Mesendoderm (in vitro differentiated cells): ENCODE results near the gene CRB2.

Source experiments
- DNase-seq: peaks from one replicate; pipeline ENCODE4 v3.0.0; 2013
- H2AK5ac ChIP-seq: 2 replicates; pipeline ENCODE4 v1.6.1; 2013; ENCODE audit warnings: low read length, inconsistent platforms
- H2BK120ac ChIP-seq: 2 replicates; pipeline ENCODE4 v1.6.1; 2013; ENCODE audit warnings: low read depth, mild to moderate bottlenecking, low read length, moderate library complexity, mixed read lengths
- H2BK15ac ChIP-seq: replicated peaks from 2 replicates; pipeline ENCODE4 v1.6.1; 2013; ENCODE audit warnings: low read depth, mild to moderate bottlenecking, moderate library complexity
- H2BK5ac ChIP-seq: 2 replicates; pipeline ENCODE4 v1.6.1; 2013; ENCODE audit warnings: low read length, inconsistent platforms
- H3K18ac ChIP-seq: 2 replicates; pipeline ENCODE4 v1.6.1; 2013; ENCODE audit warnings: mild to moderate bottlenecking, low read length, mixed read lengths
- H3K23ac ChIP-seq: one replicate; pipeline ENCODE4 v1.6.1; 2013; ENCODE audit warnings: low read length
- H3K27ac ChIP-seq: 2 replicates; pipeline ENCODE4 v1.5.1; 2013; ENCODE audit warnings: low read depth, mild to moderate bottlenecking, inconsistent platforms, low read length, moderate library complexity
- H3K27me3 ChIP-seq: 2 replicates; pipeline ENCODE4 v1.6.1; 2013; ENCODE audit warnings: low read length, control low read depth, mild to moderate bottlenecking, inconsistent platforms; ENCODE audit not compliant: insufficient read depth, poor library complexity
- H3K36me3 ChIP-seq: 2 replicates; pipeline ENCODE4 v1.6.1; 2013; ENCODE audit warnings: low read length, inconsistent platforms; ENCODE audit not compliant: control insufficient read depth, insufficient read depth
- H3K4ac ChIP-seq: one replicate; pipeline ENCODE4 v1.6.1; 2013; ENCODE audit warnings: low read depth, mild to moderate bottlenecking, low read length, moderate library complexity
- H3K4me1 ChIP-seq: 2 replicates; pipeline ENCODE4 v1.6.1; 2013; ENCODE audit warnings: low read depth, low read length, inconsistent platforms; ENCODE audit not compliant: control insufficient read depth
- H3K4me2 ChIP-seq: 2 replicates; pipeline ENCODE4 v1.6.1; 2013; ENCODE audit warnings: low read length
- H3K4me3 ChIP-seq: 2 replicates; pipeline ENCODE4 v1.5.1; 2013; ENCODE audit warnings: mild to moderate bottlenecking, low read length
- H3K56ac ChIP-seq: one replicate; pipeline ENCODE4 v1.6.1; 2013; ENCODE audit warnings: low read length
- H3K79me1 ChIP-seq: 2 replicates; pipeline ENCODE4 v1.6.1; 2013; ENCODE audit warnings: low read length, inconsistent platforms
- H3K79me2 ChIP-seq: 2 replicates; pipeline ENCODE4 v1.6.1; 2013; ENCODE audit warnings: mild to moderate bottlenecking, low read length; ENCODE audit not compliant: control insufficient read depth, insufficient read depth
- H3K9ac ChIP-seq: 2 replicates; pipeline ENCODE4 v1.6.1; 2013; ENCODE audit warnings: low read length, inconsistent platforms
- H4K5ac ChIP-seq: one replicate; pipeline ENCODE4 v1.6.1; 2013; ENCODE audit warnings: low read length
- H4K8ac ChIP-seq: one replicate; pipeline ENCODE4 v1.6.1; 2013; ENCODE audit warnings: low read depth, mild to moderate bottlenecking, control low read depth, low read length, moderate library complexity
- WGBS: extraction: QIAGEN DNeasy Blood & Tissue Kit; methylation state at CpG from one replicate; pipeline ENCODE4 v1.1.7; 2013; ENCODE audit warnings: low lambda C conversion rate, missing lambda C conversion rate; ENCODE audit not compliant: insufficient coverage; ENCODE audit errors: extremely low coverage; 5-methylcytosine and 5-hydroxymethylcytosine counted together

The CRB2 gene

GRCh38 chr9:123416176-123416575 is 60.2 kb downstream of the CRB2 start:
- H3K4me1 ChIP-seq = no peaks in the 10 kb centered on the region
- DNase-seq = no peak
- H3K4me3 ChIP-seq = no peak overlapping the region
- H2AK5ac ChIP-seq = no peak overlapping the region
- H2BK120ac ChIP-seq = no peak overlapping the region
- no peak overlapping the region for H3K4me2 ChIP-seq
- H3K36me3 ChIP-seq = no peaks in the 10 kb centered on the region
- H3K79me1 ChIP-seq = no peaks in the 10 kb centered on the region
- no peak overlapping the region for H3K9ac ChIP-seq
- H3K23ac ChIP-seq = no peak overlapping the region
- no peak overlapping the region for H3K4ac ChIP-seq
- H3K18ac ChIP-seq = no peak overlapping the region
- no peak overlapping the region for H3K27ac ChIP-seq
- no peak overlapping the region for H2BK5ac ChIP-seq
- no peak overlapping the region for H4K5ac ChIP-seq
- no peak overlapping the region for H3K56ac ChIP-seq
- H4K8ac ChIP-seq = no peak overlapping the region
- no peaks in the 10 kb centered on the region for H3K79me2 ChIP-seq
- WGBS = no CpG with 5 or more reads among the region's 8 CpGs
- H2BK15ac ChIP-seq = no peak overlapping the region
- no peaks in the 10 kb centered on the region for H3K27me3 ChIP-seq

GRCh38 chr9:123417289-123418051 is 61.5 kb downstream of the CRB2 start:
- H3K36me3 ChIP-seq = no peaks in the 10 kb centered on the region
- no peak overlapping the region for H3K56ac ChIP-seq
- no peak overlapping the region for H2AK5ac ChIP-seq
- no peak overlapping the region for H4K5ac ChIP-seq
- no peak overlapping the region for H2BK120ac ChIP-seq
- no peaks in the 10 kb centered on the region for H3K27me3 ChIP-seq
- H3K4me1 ChIP-seq = peaks cover 4% of the 10 kb centered on the region
- H3K18ac ChIP-seq = no peak overlapping the region
- H3K79me2 ChIP-seq = no peaks in the 10 kb centered on the region
- H3K4ac ChIP-seq = no peak overlapping the region
- H2BK5ac ChIP-seq = no peak overlapping the region
- H4K8ac ChIP-seq = no peak overlapping the region
- no peak overlapping the region for H3K23ac ChIP-seq
- no CpG with 5 or more reads among the region's 5 CpGs for WGBS
- H3K79me1 ChIP-seq = no peaks in the 10 kb centered on the region
- H3K27ac ChIP-seq = no peak overlapping the region
- H2BK15ac ChIP-seq = no peak overlapping the region
- no peak overlapping the region for H3K4me3 ChIP-seq
- no peak overlapping the region for H3K4me2 ChIP-seq
- DNase-seq = no peak
- H3K9ac ChIP-seq = no peak overlapping the region

- H3K27me3 ChIP-seq = no peaks in the 10 kb centered on the region
- no peaks in the 10 kb centered on the region for H3K79me1 ChIP-seq
- H3K56ac ChIP-seq = no peak overlapping the region
- DNase-seq = no peak
- no peaks in the 10 kb centered on the region for H3K36me3 ChIP-seq
- H3K4me1 ChIP-seq = peaks cover 10% of the 10 kb centered on the region
- H2AK5ac ChIP-seq = no peak overlapping the region
- H4K5ac ChIP-seq = no peak overlapping the region
- H4K8ac ChIP-seq = no peak overlapping the region
- H3K79me2 ChIP-seq = no peaks in the 10 kb centered on the region
- H2BK5ac ChIP-seq = no peak overlapping the region
- no peak overlapping the region for H2BK120ac ChIP-seq
- no peak overlapping the region for H2BK15ac ChIP-seq
- no peak overlapping the region for H3K4me2 ChIP-seq
- no peak overlapping the region for H3K23ac ChIP-seq
- no peak overlapping the region for H3K4me3 ChIP-seq
- no peak overlapping the region for H3K9ac ChIP-seq
- H3K4ac ChIP-seq = no peak overlapping the region
- no CpG with 5 or more reads among the region's 5 CpGs for WGBS
- no peak overlapping the region for H3K27ac ChIP-seq
- H3K18ac ChIP-seq = no peak overlapping the region
Measured at GRCh38 chr9:123418052-123418430, 62.0 kb downstream of the CRB2 start.

- peaks cover 14% of the 10 kb centered on the region for H3K4me1 ChIP-seq
- no peaks in the 10 kb centered on the region for H3K79me2 ChIP-seq
- no peak overlapping the region for H3K9ac ChIP-seq
- H3K4me3 ChIP-seq = no peak overlapping the region
- no peaks in the 10 kb centered on the region for H3K79me1 ChIP-seq
- H4K5ac ChIP-seq = no peak overlapping the region
- no peak overlapping the region for H3K4ac ChIP-seq
- no peak for DNase-seq
- no peak overlapping the region for H2BK15ac ChIP-seq
- H3K23ac ChIP-seq = no peak overlapping the region
- no peak overlapping the region for H3K4me2 ChIP-seq
- no peak overlapping the region for H2BK120ac ChIP-seq
- H3K56ac ChIP-seq = no peak overlapping the region
- H2BK5ac ChIP-seq = no peak overlapping the region
- no peak overlapping the region for H2AK5ac ChIP-seq
- no CpG with 5 or more reads among the region's 10 CpGs for WGBS
- H3K18ac ChIP-seq = no peak overlapping the region
- H3K27me3 ChIP-seq = no peaks in the 10 kb centered on the region
- no peaks in the 10 kb centered on the region for H3K36me3 ChIP-seq
- no peak overlapping the region for H3K27ac ChIP-seq
- no peak overlapping the region for H4K8ac ChIP-seq
Measured at GRCh38 chr9:123418506-123418905, 62.5 kb downstream of the CRB2 start.

GRCh38 chr9:123419091-123419490 is 63.1 kb downstream of the CRB2 start:
- H4K8ac ChIP-seq = no peak overlapping the region
- no peak for DNase-seq
- no peaks in the 10 kb centered on the region for H3K79me1 ChIP-seq
- no peak overlapping the region for H2BK15ac ChIP-seq
- H3K9ac ChIP-seq = no peak overlapping the region
- peaks cover 20% of the 10 kb centered on the region for H3K4me1 ChIP-seq
- no CpG with 5 or more reads among the region's 4 CpGs for WGBS
- no peak overlapping the region for H3K18ac ChIP-seq
- H3K4me2 ChIP-seq = no peak overlapping the region
- H3K4me3 ChIP-seq = no peak overlapping the region
- no peaks in the 10 kb centered on the region for H3K79me2 ChIP-seq
- H3K27me3 ChIP-seq = no peaks in the 10 kb centered on the region
- no peak overlapping the region for H2BK5ac ChIP-seq
- H2BK120ac ChIP-seq = no peak overlapping the region
- no peak overlapping the region for H4K5ac ChIP-seq
- H3K56ac ChIP-seq = no peak overlapping the region
- H3K4ac ChIP-seq = no peak overlapping the region
- no peak overlapping the region for H3K27ac ChIP-seq
- H3K36me3 ChIP-seq = no peaks in the 10 kb centered on the region
- H2AK5ac ChIP-seq = no peak overlapping the region
- H3K23ac ChIP-seq = no peak overlapping the region
